Fibroblast of pulmonary artery (primary cell): Measurements from ENCODE around the gene SLC29A2.
"Not testable (repeated sequence)": the region's sequence is repeated elsewhere in the genome, so short reads cannot be mapped to it uniquely, and the experiment has no call there.

Experiments
- DNase-seq: peaks from one replicate; pipeline ENCODE4 v3.0.0-alpha.2; 2010; ENCODE audit warnings: low read depth
- H3K4me3 ChIP-seq: replicated peaks from 2 replicates; pipeline ENCODE4 v1.5.1; 2011; ENCODE audit warnings: low read depth, mild to moderate bottlenecking, control low read depth, low read length, moderate library complexity
- TF ChIP-seq, protein P1 (sequence below): IDR thresholded peaks from 2 replicates; pipeline ENCODE4 v1.5.1; 2011; ENCODE audit warnings: mild to moderate bottlenecking, control low read depth, low read length, inconsistent platforms; ENCODE audit errors: missing control alignments

The SLC29A2 gene

GRCh38 chr11:66408488-66409214 is 37.1 kb upstream of the SLC29A2 start:
- H3K4me3 ChIP-seq: peak overlapping the region; percentile 49
- peak; percentile 93 for DNase-seq
- TF ChIP-seq, protein P1, sequence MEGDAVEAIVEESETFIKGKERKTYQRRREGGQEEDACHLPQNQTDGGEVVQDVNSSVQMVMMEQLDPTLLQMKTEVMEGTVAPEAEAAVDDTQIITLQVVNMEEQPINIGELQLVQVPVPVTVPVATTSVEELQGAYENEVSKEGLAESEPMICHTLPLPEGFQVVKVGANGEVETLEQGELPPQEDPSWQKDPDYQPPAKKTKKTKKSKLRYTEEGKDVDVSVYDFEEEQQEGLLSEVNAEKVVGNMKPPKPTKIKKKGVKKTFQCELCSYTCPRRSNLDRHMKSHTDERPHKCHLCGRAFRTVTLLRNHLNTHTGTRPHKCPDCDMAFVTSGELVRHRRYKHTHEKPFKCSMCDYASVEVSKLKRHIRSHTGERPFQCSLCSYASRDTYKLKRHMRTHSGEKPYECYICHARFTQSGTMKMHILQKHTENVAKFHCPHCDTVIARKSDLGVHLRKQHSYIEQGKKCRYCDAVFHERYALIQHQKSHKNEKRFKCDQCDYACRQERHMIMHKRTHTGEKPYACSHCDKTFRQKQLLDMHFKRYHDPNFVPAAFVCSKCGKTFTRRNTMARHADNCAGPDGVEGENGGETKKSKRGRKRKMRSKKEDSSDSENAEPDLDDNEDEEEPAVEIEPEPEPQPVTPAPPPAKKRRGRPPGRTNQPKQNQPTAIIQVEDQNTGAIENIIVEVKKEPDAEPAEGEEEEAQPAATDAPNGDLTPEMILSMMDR: peak; percentile 95

- DNase-seq: no peak
- H3K4me3 ChIP-seq: no peak overlapping the region
- TF ChIP-seq, protein P1: no peak
Observed at GRCh38 chr11:66407651-66408050, 36.1 kb upstream of the SLC29A2 start.

DNA sequence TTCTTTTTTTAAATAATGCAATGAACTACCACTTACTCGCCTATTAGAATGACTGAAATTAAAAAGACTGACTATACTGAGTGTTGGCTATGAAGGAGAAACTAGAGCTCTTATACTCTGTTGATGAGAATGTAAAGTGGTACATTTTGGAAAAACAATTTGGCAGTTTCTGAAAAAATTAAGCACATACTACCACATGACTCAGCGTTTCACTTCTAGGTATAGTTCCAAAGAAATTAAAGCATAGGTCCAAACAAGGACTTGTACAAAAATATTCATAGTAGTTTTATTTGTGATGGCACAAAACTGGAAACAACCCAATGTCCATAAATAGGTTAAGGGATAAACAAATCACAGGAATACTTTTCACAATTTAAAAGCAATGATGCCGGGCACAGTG is 22.4 kb upstream of the SLC29A2 start:
- H3K4me3 ChIP-seq: no peak overlapping the region
- TF ChIP-seq, protein P1: no peak
- no peak for DNase-seq

- TF ChIP-seq, protein P1: no peak
- no peak for DNase-seq
Observed at GRCh38 chr11:66391322-66391721, 19.8 kb upstream of the SLC29A2 start.

GRCh38 chr11:66388780-66389386 is 17.3 kb upstream of the SLC29A2 start:
- H3K4me3 ChIP-seq: no peak overlapping the region
- TF ChIP-seq, protein P1: peak; percentile 92
- DNase-seq: peak; percentile 80

More at GRCh38 chr11:66391322-66391721, 19.8 kb upstream of the SLC29A2 start:
- no peak overlapping the region for H3K4me3 ChIP-seq

GRCh38 chr11:66386171-66387069 is 14.9 kb upstream of the SLC29A2 start:
- peak overlapping the region; percentile 28 for H3K4me3 ChIP-seq
- TF ChIP-seq, protein P1: no peak
- peak; percentile 93 for DNase-seq

DNA sequence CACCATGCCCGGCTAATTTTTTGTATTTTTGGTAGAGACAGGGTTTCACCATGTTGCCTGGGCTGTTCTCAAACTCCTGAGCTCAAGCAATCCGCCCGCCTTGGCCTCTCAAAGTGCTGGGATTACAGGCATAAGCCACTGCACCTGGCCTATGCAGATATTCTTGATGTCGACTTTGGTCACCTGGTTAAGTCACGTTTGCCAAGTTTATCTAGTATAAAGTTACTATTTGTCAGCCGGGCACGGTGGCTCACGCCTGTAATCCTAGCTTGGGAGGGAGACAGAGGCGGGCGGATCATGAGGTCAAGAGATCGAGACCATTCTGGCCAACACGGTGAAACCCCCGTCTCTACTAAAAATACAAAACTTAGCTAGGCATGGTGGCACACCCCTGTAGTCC is 12.8 kb upstream of the SLC29A2 start:
- not testable (repeated sequence) for H3K4me3 ChIP-seq, DNase-seq

- DNase-seq, H3K4me3 ChIP-seq: not testable (repeated sequence)
Observed at GRCh38 chr11:66380264-66380663, 8.7 kb upstream of the SLC29A2 start.

- not testable (repeated sequence) for DNase-seq, H3K4me3 ChIP-seq
Observed at GRCh38 chr11:66373690-66374287, 2.2 kb upstream of the SLC29A2 start.
